ENCODE measurements around the gene ABCD3. TPM values are rescaled to one million over a fixed set of nuclear protein-coding genes. Genes with fewer than 3 reads are reported as not detected.

ABCD3 gene
- total and polyA plus RNA-seq, 2 donors (not counting 1 experiment from before 2014, with no cell fraction given) = 26.4 to 34.0 TPM

DNA sequence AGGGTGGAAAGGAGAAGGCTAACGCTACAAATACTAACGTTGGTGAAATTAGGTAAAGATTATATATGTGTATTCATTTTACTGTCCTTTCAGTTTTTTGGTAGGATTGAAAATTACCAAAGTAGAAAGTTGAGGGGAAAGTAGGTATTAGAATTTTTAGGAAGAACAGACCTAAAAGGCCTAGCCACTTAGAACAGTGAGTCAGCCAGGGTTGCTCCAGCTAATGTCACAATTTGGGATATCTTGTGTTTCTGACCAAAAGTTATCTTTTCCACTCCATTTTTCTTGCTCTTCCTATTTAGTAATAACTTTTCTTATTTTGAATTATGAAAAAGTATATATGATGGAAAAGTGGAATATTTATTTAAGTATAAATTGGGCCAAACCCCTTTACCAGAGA lies 83.2 kb downstream of the ABCD3 start:
- no peak overlapping the region for H2AFZ ChIP-seq (ENCODE audit: low read length)
- no peaks in the 10 kb centered on the region for H3K27me3 ChIP-seq (ENCODE audit: control insufficient read depth, insufficient read depth, low read length)
- H3K9ac ChIP-seq (ENCODE audit: insufficient read depth, low read length) = no peak overlapping the region
- no peaks in the 10 kb centered on the region for H3K79me2 ChIP-seq (ENCODE audit: control insufficient read depth, insufficient read depth, low read length)
- no peak for TF ChIP-seq EZH2 (IDR thresholded peaks at IDR 0.05; ENCODE audit: low read length, missing control alignments)
- TF ChIP-seq, protein P1, sequence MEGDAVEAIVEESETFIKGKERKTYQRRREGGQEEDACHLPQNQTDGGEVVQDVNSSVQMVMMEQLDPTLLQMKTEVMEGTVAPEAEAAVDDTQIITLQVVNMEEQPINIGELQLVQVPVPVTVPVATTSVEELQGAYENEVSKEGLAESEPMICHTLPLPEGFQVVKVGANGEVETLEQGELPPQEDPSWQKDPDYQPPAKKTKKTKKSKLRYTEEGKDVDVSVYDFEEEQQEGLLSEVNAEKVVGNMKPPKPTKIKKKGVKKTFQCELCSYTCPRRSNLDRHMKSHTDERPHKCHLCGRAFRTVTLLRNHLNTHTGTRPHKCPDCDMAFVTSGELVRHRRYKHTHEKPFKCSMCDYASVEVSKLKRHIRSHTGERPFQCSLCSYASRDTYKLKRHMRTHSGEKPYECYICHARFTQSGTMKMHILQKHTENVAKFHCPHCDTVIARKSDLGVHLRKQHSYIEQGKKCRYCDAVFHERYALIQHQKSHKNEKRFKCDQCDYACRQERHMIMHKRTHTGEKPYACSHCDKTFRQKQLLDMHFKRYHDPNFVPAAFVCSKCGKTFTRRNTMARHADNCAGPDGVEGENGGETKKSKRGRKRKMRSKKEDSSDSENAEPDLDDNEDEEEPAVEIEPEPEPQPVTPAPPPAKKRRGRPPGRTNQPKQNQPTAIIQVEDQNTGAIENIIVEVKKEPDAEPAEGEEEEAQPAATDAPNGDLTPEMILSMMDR (conservative IDR thresholded peaks at IDR 0.05 in 1 of 2, IDR thresholded peaks at IDR 0.05 in 1 of 2; ENCODE audit: low read depth in 1 of 2, low read length in 2 of 2) = no peak
- H3K9me3 ChIP-seq (ENCODE audit: control insufficient read depth, insufficient read depth, low read depth, low read length) = no peaks in the 10 kb centered on the region
- peaks cover 1% of the 10 kb centered on the region for H3K36me3 ChIP-seq (ENCODE audit: control insufficient read depth, insufficient read depth, low read length)
- H3K4me3 ChIP-seq (replicated peaks in 1 of 4; ENCODE audit: control extremely low read depth in 1 of 4, insufficient read depth in 1 of 4, low read depth in 3 of 4, low read length in 4 of 4) = no peak overlapping the region
- H3K4me1 ChIP-seq (ENCODE audit: control insufficient read depth, extremely low read depth, insufficient read depth, low read length) = no peaks in the 10 kb centered on the region
- no peak overlapping the region for H3K4me2 ChIP-seq (ENCODE audit: extremely low read depth, insufficient read depth, low read length)
- no peaks in the 10 kb centered on the region for H4K20me1 ChIP-seq (ENCODE audit: control insufficient read depth, extremely low read depth, insufficient read depth, low read length)
- H3K27ac ChIP-seq (ENCODE audit: insufficient read depth, low read length) = no peak overlapping the region
- DNase-seq (ENCODE audit: low read depth in 2 of 2) = no peak

GRCh38 chr1:94501935-94502334 lies 83.7 kb downstream of the ABCD3 start:
- Histone ChIP-seq H3K4me2 (ENCODE audit: extremely low read depth, insufficient read depth, low read length) (no peak overlapping the region), H3K36me3 (ENCODE audit: control insufficient read depth, insufficient read depth, low read length) (peaks cover 1% of the 10 kb centered on the region), H4K20me1 (ENCODE audit: control insufficient read depth, extremely low read depth, insufficient read depth, low read length) (no peaks in the 10 kb centered on the region), H2AFZ (ENCODE audit: low read length) (no peak overlapping the region), H3K27me3 (ENCODE audit: control insufficient read depth, insufficient read depth, low read length) (no peaks in the 10 kb centered on the region), H3K9me3 (ENCODE audit: control insufficient read depth, insufficient read depth, low read depth, low read length) (no peaks in the 10 kb centered on the region), H3K79me2 (ENCODE audit: control insufficient read depth, insufficient read depth, low read length) (no peaks in the 10 kb centered on the region), H3K27ac (ENCODE audit: insufficient read depth, low read length) (no peak overlapping the region), H3K4me3 (replicated peaks in 1 of 4; ENCODE audit: control extremely low read depth in 1 of 4, insufficient read depth in 1 of 4, low read depth in 3 of 4, low read length in 4 of 4) (no peak overlapping the region), H3K4me1 (ENCODE audit: control insufficient read depth, extremely low read depth, insufficient read depth, low read length) (no peaks in the 10 kb centered on the region), H3K9ac (ENCODE audit: insufficient read depth, low read length) (no peak overlapping the region)
- no peak for TF ChIP-seq EZH2 (IDR thresholded peaks at IDR 0.05; ENCODE audit: low read length, missing control alignments)
- TF ChIP-seq, protein P1 (conservative IDR thresholded peaks at IDR 0.05 in 1 of 2, IDR thresholded peaks at IDR 0.05 in 1 of 2; ENCODE audit: low read depth in 1 of 2, low read length in 2 of 2) = no peak
- no peak for DNase-seq (ENCODE audit: low read depth in 2 of 2)

- no peaks in the 10 kb centered on the region for H3K27me3 ChIP-seq (ENCODE audit: control insufficient read depth, insufficient read depth, low read length)
- no peaks in the 10 kb centered on the region for H4K20me1 ChIP-seq (ENCODE audit: control insufficient read depth, extremely low read depth, insufficient read depth, low read length)
- no peak overlapping the region for H2AFZ ChIP-seq (ENCODE audit: low read length)
- TF ChIP-seq EZH2 (IDR thresholded peaks at IDR 0.05; ENCODE audit: low read length, missing control alignments) = no peak
- TF ChIP-seq, protein P1 (conservative IDR thresholded peaks at IDR 0.05 in 1 of 2, IDR thresholded peaks at IDR 0.05 in 1 of 2; ENCODE audit: low read depth in 1 of 2, low read length in 2 of 2) = no peak
- H3K4me2 ChIP-seq (ENCODE audit: extremely low read depth, insufficient read depth, low read length) = no peak overlapping the region
- no peak overlapping the region for H3K27ac ChIP-seq (ENCODE audit: insufficient read depth, low read length)
- peaks cover 1% of the 10 kb centered on the region for H3K36me3 ChIP-seq (ENCODE audit: control insufficient read depth, insufficient read depth, low read length)
- no peaks in the 10 kb centered on the region for H3K79me2 ChIP-seq (ENCODE audit: control insufficient read depth, insufficient read depth, low read length)
- no peaks in the 10 kb centered on the region for H3K9me3 ChIP-seq (ENCODE audit: control insufficient read depth, insufficient read depth, low read depth, low read length)
- no peak overlapping the region for H3K9ac ChIP-seq (ENCODE audit: insufficient read depth, low read length)
- H3K4me3 ChIP-seq (replicated peaks in 1 of 4; ENCODE audit: control extremely low read depth in 1 of 4, insufficient read depth in 1 of 4, low read depth in 3 of 4, low read length in 4 of 4) = no peak overlapping the region
- no peaks in the 10 kb centered on the region for H3K4me1 ChIP-seq (ENCODE audit: control insufficient read depth, extremely low read depth, insufficient read depth, low read length)
- no peak for DNase-seq (ENCODE audit: low read depth in 2 of 2)
Observed at GRCh38 chr1:94503153-94503552, 85.0 kb downstream of the ABCD3 start.

Measured in fibroblast of lung (primary cell).